ENCODE results near the gene CEBPZOS.

CEBPZOS gene

GRCh38 chr2:37243435-37243834 lies 47.1 kb downstream of the CEBPZOS start:
- no peak overlapping the region for H3K27ac Mint-ChIP-seq
- H3K27me3 Mint-ChIP-seq (ENCODE audit: low read depth), result no peaks in the 10 kb centered on the region
- H3K9me3 Mint-ChIP-seq, result peaks cover 4% of the 10 kb centered on the region
- no peak for TF ChIP-seq CTCF (IDR thresholded peaks at IDR 0.05; ENCODE audit: unreplicated experiment in 3 of 3)
- no peaks in the 10 kb centered on the region for H3K4me1 Mint-ChIP-seq
- H3K4me3 Mint-ChIP-seq, result no peak overlapping the region
- peaks cover 70% of the 10 kb centered on the region for H3K36me3 Mint-ChIP-seq (ENCODE audit: low read depth)

GRCh38 chr2:37244017-37244416 lies 47.7 kb downstream of the CEBPZOS start:
- no peak for TF ChIP-seq CTCF (IDR thresholded peaks at IDR 0.05; ENCODE audit: unreplicated experiment in 3 of 3)
- Mint-ChIP-seq H3K27me3 (ENCODE audit: low read depth) (no peaks in the 10 kb centered on the region), H3K4me1 (no peaks in the 10 kb centered on the region), H3K27ac (no peak overlapping the region), H3K4me3 (no peak overlapping the region), H3K9me3 (peaks cover 4% of the 10 kb centered on the region), H3K36me3 (ENCODE audit: low read depth) (peaks cover 70% of the 10 kb centered on the region)

- TF ChIP-seq CTCF (IDR thresholded peaks at IDR 0.05; ENCODE audit: unreplicated experiment in 3 of 3), result no peak
- Mint-ChIP-seq H3K9me3 (peaks cover 4% of the 10 kb centered on the region), H3K27me3 (ENCODE audit: low read depth) (no peaks in the 10 kb centered on the region), H3K4me3 (no peak overlapping the region), H3K4me1 (no peaks in the 10 kb centered on the region), H3K27ac (no peak overlapping the region), H3K36me3 (ENCODE audit: low read depth) (peaks cover 75% of the 10 kb centered on the region)
Observed at GRCh38 chr2:37244755-37245154, 48.5 kb downstream of the CEBPZOS start.

GRCh38 chr2:37246205-37246604 lies 49.9 kb downstream of the CEBPZOS start:
- Mint-ChIP-seq H3K9me3 (peaks cover 4% of the 10 kb centered on the region), H3K27me3 (ENCODE audit: low read depth) (no peaks in the 10 kb centered on the region), H3K27ac (no peak overlapping the region), H3K4me1 (no peaks in the 10 kb centered on the region), H3K36me3 (ENCODE audit: low read depth) (peaks cover 68% of the 10 kb centered on the region), H3K4me3 (no peak overlapping the region)
- no peak for TF ChIP-seq CTCF (IDR thresholded peaks at IDR 0.05; ENCODE audit: unreplicated experiment in 3 of 3)

- peaks cover 59% of the 10 kb centered on the region for H3K36me3 Mint-ChIP-seq (ENCODE audit: low read depth)
- H3K27ac Mint-ChIP-seq, result no peak overlapping the region
- H3K4me3 Mint-ChIP-seq, result no peak overlapping the region
- no peak for TF ChIP-seq CTCF (IDR thresholded peaks at IDR 0.05; ENCODE audit: unreplicated experiment in 3 of 3)
- H3K27me3 Mint-ChIP-seq (ENCODE audit: low read depth), result no peaks in the 10 kb centered on the region
- no peaks in the 10 kb centered on the region for H3K9me3 Mint-ChIP-seq
- H3K4me1 Mint-ChIP-seq, result no peaks in the 10 kb centered on the region
Observed at GRCh38 chr2:37250869-37251740, 54.8 kb downstream of the CEBPZOS start.
